Hepatocyte (in vitro differentiated cells): ENCODE results near the gene SLCO3A1. TPM values are rescaled to one million over a fixed set of nuclear protein-coding genes. Genes with fewer than 3 reads are reported as not detected.

Source experiments
- DNase-seq: peaks from one replicate; pipeline ENCODE4 v3.0.0-alpha.2; 2016; ENCODE audit warnings: low spot score
- H2AFZ ChIP-seq: fragments of 200-600 bp; sonication (generic); 2 replicates; pipeline ENCODE4 v1.6.0; 2016; ENCODE audit warnings: antibody characterized with exemption, mild to moderate bottlenecking
- H3K27ac ChIP-seq: fragments of 200-600 bp; sonication (generic); 2 replicates; pipeline ENCODE4 v1.5.1; 2016; ENCODE audit warnings: mild to moderate bottlenecking
- H3K27me3 ChIP-seq: fragments of 200-600 bp; sonication (generic); 2 replicates; pipeline ENCODE4 v1.6.1; 2016
- H3K36me3 ChIP-seq: fragments of 200-600 bp; sonication (generic); replicated peaks from 2 replicates; pipeline ENCODE4 v1.5.1; 2016; ENCODE audit warnings: low read depth; ENCODE audit not compliant: insufficient read depth
- H3K4me1 ChIP-seq: fragments of 200-600 bp; sonication (generic); 2 replicates; pipeline ENCODE4 v1.5.1; 2016; ENCODE audit warnings: mild to moderate bottlenecking, moderate library complexity; ENCODE audit not compliant: insufficient read depth
- H3K4me2 ChIP-seq: fragments of 200-600 bp; sonication (generic); 2 replicates; pipeline ENCODE4 v1.6.0; 2016
- H3K4me3 ChIP-seq: fragments of 200-600 bp; sonication (generic); 2 replicates; pipeline ENCODE4 v1.5.1; 2016; ENCODE audit warnings: mild to moderate bottlenecking
- H3K79me2 ChIP-seq: fragments of 200-600 bp; sonication (generic); 2 replicates; pipeline ENCODE4 v1.6.0; 2017; ENCODE audit warnings: mild to moderate bottlenecking
- H3K9me2 ChIP-seq: fragments of 200-600 bp; sonication (generic); replicated peaks from 2 replicates; pipeline ENCODE4 v1.6.0; 2017; ENCODE audit warnings: mild to moderate bottlenecking; ENCODE audit not compliant: insufficient read depth
- H3K9me3 ChIP-seq: fragments of 200-600 bp; sonication (generic); 2 replicates; pipeline ENCODE4 v1.5.1; 2016; ENCODE audit warnings: low read depth, mild to moderate bottlenecking
- H4K20me1 ChIP-seq: fragments of 200-600 bp; sonication (generic); 2 replicates; pipeline ENCODE4 v1.6.0; 2016; ENCODE audit warnings: mild to moderate bottlenecking; ENCODE audit not compliant: insufficient read depth, poor library complexity, severe bottlenecking
- EZH2 ChIP-seq: fragments of 200-600 bp; sonication (generic); IDR thresholded peaks from 2 replicates; pipeline ENCODE4 v1.6.1; 2016; ENCODE audit warnings: antibody characterized with exemption, mild to moderate bottlenecking, borderline replicate concordance
- EZH2phosphoT487 ChIP-seq: fragments of 200-600 bp; sonication (generic); IDR thresholded peaks from one replicate; pipeline ENCODE4 v1.6.1; 2018; ENCODE audit warnings: antibody characterized with exemption, mild to moderate bottlenecking, low read depth, moderate library complexity; ENCODE audit not compliant: unreplicated experiment, severe bottlenecking
- WGBS: methylation state at CpG from one replicate; pipeline ENCODE4 v1.1.6; 2016; ENCODE audit warnings: low lambda C conversion rate; ENCODE audit errors: missing lambda C conversion rate; 5-methylcytosine and 5-hydroxymethylcytosine counted together
- polyA plus RNA-seq: library from polyadenylated mRNA; unstranded; fragments of >200 nt; fragmentation: Nextera tagmentation; extraction: Ambion mirVana; gene quantifications from 2 replicates; pipeline ENCODE4 v1.2.1, GENCODE V29; 2016
- total RNA-seq: library from RNA; depleted of rRNA; stranded (reverse); fragments of >200 nt; gene quantifications from 2 replicates; pipeline ENCODE4 v1.2.3, GENCODE V29; 2014
- TF ChIP-seq, protein P1 (sequence below): fragments of 200-600 bp; sonication (generic); IDR thresholded peaks from 2 replicates; pipeline ENCODE4 v1.5.1; 2016; ENCODE audit warnings: antibody characterized with exemption, mild to moderate bottlenecking; ENCODE audit not compliant: poor library complexity

The SLCO3A1 gene
- total RNA-seq: 1.3 and 1.5 TPM in 2 replicates
- polyA plus RNA-seq: 4.5 and 5.4 TPM in 2 replicates

GRCh38 chr15:91853511-91853947, at the start of gene SLCO3A1:
TSS of gene SLCO3A1 (plus strand) at chr15:91853708.
- peak within 1 kb of the TSS; percentile 82 for H3K4me3 ChIP-seq
- WGBS: 2% methylated on average over 20 of the region's 67 CpGs
- H3K9me2 ChIP-seq: no peaks in the 10 kb centered on the region
- no peaks in the 10 kb centered on the region for H4K20me1 ChIP-seq
- no peaks in the 10 kb centered on the region for H3K79me2 ChIP-seq
- DNase-seq: peak; percentile 65
- H3K4me1 ChIP-seq: no peaks in the 10 kb centered on the region
- H3K9me3 ChIP-seq: no peaks in the 10 kb centered on the region
- peak within 1 kb of the TSS; percentile 88 for H2AFZ ChIP-seq
- no peaks in the 10 kb centered on the region for H3K36me3 ChIP-seq
- H3K27ac ChIP-seq: peak within 1 kb of the TSS; percentile 66
- H3K4me2 ChIP-seq: peak within 1 kb of the TSS; percentile 96
- TF ChIP-seq, protein P1, sequence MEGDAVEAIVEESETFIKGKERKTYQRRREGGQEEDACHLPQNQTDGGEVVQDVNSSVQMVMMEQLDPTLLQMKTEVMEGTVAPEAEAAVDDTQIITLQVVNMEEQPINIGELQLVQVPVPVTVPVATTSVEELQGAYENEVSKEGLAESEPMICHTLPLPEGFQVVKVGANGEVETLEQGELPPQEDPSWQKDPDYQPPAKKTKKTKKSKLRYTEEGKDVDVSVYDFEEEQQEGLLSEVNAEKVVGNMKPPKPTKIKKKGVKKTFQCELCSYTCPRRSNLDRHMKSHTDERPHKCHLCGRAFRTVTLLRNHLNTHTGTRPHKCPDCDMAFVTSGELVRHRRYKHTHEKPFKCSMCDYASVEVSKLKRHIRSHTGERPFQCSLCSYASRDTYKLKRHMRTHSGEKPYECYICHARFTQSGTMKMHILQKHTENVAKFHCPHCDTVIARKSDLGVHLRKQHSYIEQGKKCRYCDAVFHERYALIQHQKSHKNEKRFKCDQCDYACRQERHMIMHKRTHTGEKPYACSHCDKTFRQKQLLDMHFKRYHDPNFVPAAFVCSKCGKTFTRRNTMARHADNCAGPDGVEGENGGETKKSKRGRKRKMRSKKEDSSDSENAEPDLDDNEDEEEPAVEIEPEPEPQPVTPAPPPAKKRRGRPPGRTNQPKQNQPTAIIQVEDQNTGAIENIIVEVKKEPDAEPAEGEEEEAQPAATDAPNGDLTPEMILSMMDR: no peak
- TF ChIP-seq EZH2: no peak
- TF ChIP-seq EZH2phosphoT487: no peak
- peaks cover 42% of the 10 kb centered on the region for H3K27me3 ChIP-seq

- no peaks in the 10 kb centered on the region for H4K20me1 ChIP-seq
- 54% methylated on average over 6 of the region's 6 CpGs for WGBS
- no peaks in the 10 kb centered on the region for H3K4me1 ChIP-seq
Observed at GRCh38 chr15:91807122-91807521, 46.4 kb upstream of the SLCO3A1 start.

GRCh38 chr15:91813924-91814323, 39.6 kb upstream of the SLCO3A1 start:
- H3K9me2 ChIP-seq: no peaks in the 10 kb centered on the region
- no peaks in the 10 kb centered on the region for H3K36me3 ChIP-seq
- DNase-seq: no peak
- no peak overlapping the region for H3K27ac ChIP-seq
- H3K4me3 ChIP-seq: no peak overlapping the region
- TF ChIP-seq, protein P1: no peak
- no peak for TF ChIP-seq EZH2
- TF ChIP-seq EZH2phosphoT487: no peak
- 91% methylated on average over 2 of the region's 2 CpGs for WGBS
- H3K9me3 ChIP-seq: no peaks in the 10 kb centered on the region
- no peak overlapping the region for H3K4me2 ChIP-seq
- H2AFZ ChIP-seq: no peak overlapping the region
- peaks cover 12% of the 10 kb centered on the region for H3K27me3 ChIP-seq
- H3K4me1 ChIP-seq: no peaks in the 10 kb centered on the region
- no peaks in the 10 kb centered on the region for H4K20me1 ChIP-seq
- no peaks in the 10 kb centered on the region for H3K79me2 ChIP-seq

More at GRCh38 chr15:91807122-91807521, 46.4 kb upstream of the SLCO3A1 start:
- Histone ChIP-seq H3K9me2 (no peaks in the 10 kb centered on the region), H2AFZ (no peak overlapping the region), H3K27ac (no peak overlapping the region), H3K27me3 (peaks cover 34% of the 10 kb centered on the region), H3K4me3 (no peak overlapping the region), H3K36me3 (no peaks in the 10 kb centered on the region), H3K9me3 (no peaks in the 10 kb centered on the region), H3K4me2 (no peak overlapping the region), H3K79me2 (no peaks in the 10 kb centered on the region)
- DNase-seq: no peak
- TF ChIP-seq, protein P1: no peak
- peak; percentile 99 for TF ChIP-seq EZH2phosphoT487
- TF ChIP-seq EZH2: no peak
